MCF 10A (cell line): ENCODE measurements around the gene GOLIM4. TPM values are rescaled to one million over a fixed set of nuclear protein-coding genes. Genes with fewer than 3 reads are reported as not detected.

ENCODE experiments used
- BruUV-seq: library from RNA; stranded (reverse); fragments of 400-500 nt; replicated peaks from 2 replicates; lab custom pipeline; 2021; lab: Mats Ljungman, UMichigan
- CTCF ChIA-PET: fragments of 300-600 bp; sonication (Branson Sonifier 250); formaldehyde crosslinking; extraction: SDS; loops from one replicate; lab custom pipeline; 2021; ENCODE audit warnings: antibody characterized with exemption, inconsistent platforms; lab: Yijun Ruan, JAX
- POLR2A ChIA-PET: fragments of 300-600, 350-650 bp; sonication (Branson Sonifier 250); formaldehyde crosslinking; extraction: SDS; loops from one replicate; lab custom pipeline; 2020; ENCODE audit warnings: antibody characterized with exemption, inconsistent platforms; lab: Yijun Ruan, JAX
- DNase-seq: peaks from one replicate; pipeline ENCODE4 v3.0.0-alpha.2; 2018; ENCODE audit not compliant: unreplicated experiment
- H3K27ac Mint-ChIP-seq: one replicate; pipeline ENCODE4 v1.8.0; 2022; ENCODE audit warnings: mild to moderate bottlenecking, low read depth, mixed read lengths; ENCODE audit not compliant: unreplicated experiment
- H3K27me3 Mint-ChIP-seq: one replicate; pipeline ENCODE4 v1.8.0; 2022; ENCODE audit warnings: mixed read lengths; ENCODE audit not compliant: insufficient read depth, unreplicated experiment
- H3K36me3 Mint-ChIP-seq: one replicate; pipeline ENCODE4 v1.8.0; 2022; ENCODE audit warnings: mild to moderate bottlenecking, moderate library complexity, mixed read lengths; ENCODE audit not compliant: insufficient read depth, unreplicated experiment
- H3K4me1 Mint-ChIP-seq: one replicate; pipeline ENCODE4 v1.8.0; 2022; ENCODE audit warnings: mixed read lengths; ENCODE audit not compliant: insufficient read depth, unreplicated experiment
- H3K4me3 Mint-ChIP-seq: one replicate; pipeline ENCODE4 v1.8.0; 2022; ENCODE audit warnings: mild to moderate bottlenecking, moderate library complexity, mixed read lengths; ENCODE audit not compliant: unreplicated experiment
- H3K9me3 Mint-ChIP-seq: one replicate; pipeline ENCODE4 v1.8.0; 2022; ENCODE audit warnings: mixed read lengths; ENCODE audit not compliant: unreplicated experiment
- intact Hi-C: fragments of 100-400 bp; cut with micrococcal nuclease; formaldehyde crosslinking; loops from 2 replicates; pipeline ENCODE4 v1.14.1; 2022
- total RNA-seq: library from RNA; stranded (reverse); gene quantifications from 2 replicates; pipeline ENCODE4 v1.2.3, GENCODE V29; 2022
- TF ChIP-seq, protein P1 (sequence below): fragments of 200-600 bp; IDR thresholded peaks from one replicate; pipeline ENCODE4 v1.8.0; 2022; ENCODE audit warnings: antibody characterized with exemption, mild to moderate bottlenecking; ENCODE audit not compliant: unreplicated experiment

The GOLIM4 gene
- total RNA-seq, 1 experiment from 2014 or later = 25.8 TPM

DNA sequence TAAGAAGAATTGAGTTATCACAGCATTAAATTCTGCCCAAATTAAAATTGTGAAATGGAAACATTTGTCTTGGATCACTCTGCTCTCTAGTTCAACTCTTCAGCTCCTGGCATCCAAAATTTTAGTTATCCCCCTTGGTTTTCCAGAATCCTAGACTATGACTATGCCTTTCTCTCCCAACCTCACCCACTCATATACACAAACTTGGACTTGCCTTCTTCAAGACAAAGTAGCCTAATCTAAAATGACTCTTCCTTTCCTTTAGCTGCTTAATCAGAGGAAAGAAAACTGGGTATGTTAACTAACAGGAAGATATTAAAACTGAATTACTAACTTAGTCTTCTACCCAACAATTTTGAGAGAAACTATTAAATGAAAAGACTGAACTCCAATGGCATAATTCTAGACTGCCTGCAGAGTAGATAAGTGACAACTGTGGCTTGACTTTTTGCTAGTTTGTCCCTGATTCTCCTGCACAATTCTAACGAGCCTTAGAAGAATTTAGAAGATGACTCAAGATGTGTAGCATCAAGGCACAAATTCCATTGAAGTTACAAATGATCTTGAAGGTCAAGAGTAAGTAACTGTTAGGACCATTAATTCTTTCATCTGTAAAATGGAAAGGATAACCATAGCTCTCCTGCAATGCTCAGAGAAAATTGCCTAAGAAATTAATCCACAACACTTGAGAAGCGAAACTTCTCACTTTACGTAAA is 5.2 kb upstream of the GOLIM4 start:
- ChIA-PET CTCF (interaction anchor here (0.6 to 1.8 kb wide), 7 partner anchors 12 to 1658 kb away, joined by 3 to 8 read pairs (median 4); no protein-coding TSS in a partner anchor), POLR2A (no interaction called here)
- no TSS peak for BruUV-seq

DNA sequence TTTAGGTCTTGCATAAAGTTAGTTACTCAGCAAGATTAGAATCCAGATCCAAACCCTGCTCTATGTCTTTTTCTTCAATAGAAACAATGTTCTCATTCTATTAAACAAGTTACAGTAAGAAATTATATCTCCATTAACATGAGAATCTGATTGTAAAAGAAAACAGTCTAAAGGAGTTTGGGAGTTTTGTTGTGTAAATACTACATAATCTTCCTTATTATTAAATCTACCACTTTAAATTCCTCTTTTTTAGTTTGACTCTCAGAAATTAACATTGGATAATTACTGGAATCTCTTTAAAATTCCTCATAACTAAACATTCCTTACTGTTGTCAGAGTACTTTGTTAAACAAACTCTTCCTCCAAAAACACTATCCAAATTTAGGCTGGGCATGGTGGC is 1.7 kb upstream of the GOLIM4 start:
- TF ChIP-seq, protein P1, sequence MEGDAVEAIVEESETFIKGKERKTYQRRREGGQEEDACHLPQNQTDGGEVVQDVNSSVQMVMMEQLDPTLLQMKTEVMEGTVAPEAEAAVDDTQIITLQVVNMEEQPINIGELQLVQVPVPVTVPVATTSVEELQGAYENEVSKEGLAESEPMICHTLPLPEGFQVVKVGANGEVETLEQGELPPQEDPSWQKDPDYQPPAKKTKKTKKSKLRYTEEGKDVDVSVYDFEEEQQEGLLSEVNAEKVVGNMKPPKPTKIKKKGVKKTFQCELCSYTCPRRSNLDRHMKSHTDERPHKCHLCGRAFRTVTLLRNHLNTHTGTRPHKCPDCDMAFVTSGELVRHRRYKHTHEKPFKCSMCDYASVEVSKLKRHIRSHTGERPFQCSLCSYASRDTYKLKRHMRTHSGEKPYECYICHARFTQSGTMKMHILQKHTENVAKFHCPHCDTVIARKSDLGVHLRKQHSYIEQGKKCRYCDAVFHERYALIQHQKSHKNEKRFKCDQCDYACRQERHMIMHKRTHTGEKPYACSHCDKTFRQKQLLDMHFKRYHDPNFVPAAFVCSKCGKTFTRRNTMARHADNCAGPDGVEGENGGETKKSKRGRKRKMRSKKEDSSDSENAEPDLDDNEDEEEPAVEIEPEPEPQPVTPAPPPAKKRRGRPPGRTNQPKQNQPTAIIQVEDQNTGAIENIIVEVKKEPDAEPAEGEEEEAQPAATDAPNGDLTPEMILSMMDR = no peak
- intact Hi-C loops = no loop called here
- H3K36me3 Mint-ChIP-seq = peaks cover 12% of the 10 kb centered on the region
- POLR2A ChIA-PET = interaction anchor here (0.5 to 5.1 kb wide), 5 partner anchors 18 to 94 kb away, joined by 3 to 39 read pairs (median 4); no protein-coding TSS in a partner anchor
- H3K27me3 Mint-ChIP-seq = no peaks in the 10 kb centered on the region
- H3K4me3 Mint-ChIP-seq = no peak overlapping the region
- no peaks in the 10 kb centered on the region for H3K9me3 Mint-ChIP-seq
- H3K27ac Mint-ChIP-seq = no peak overlapping the region
- no TSS peak for BruUV-seq
- peaks cover 9% of the 10 kb centered on the region for H3K4me1 Mint-ChIP-seq
- DNase-seq = no peak
- CTCF ChIA-PET = interaction anchor here (0.6 to 5.3 kb wide), 4 partner anchors 31 to 128 kb away, joined by 3 to 78 read pairs (median 4); no protein-coding TSS in a partner anchor

More for the DNA sequence above, 5.2 kb upstream of the GOLIM4 start:
- TF ChIP-seq, protein P1 = no peak
- Mint-ChIP-seq H3K36me3 (peaks cover 5% of the 10 kb centered on the region), H3K9me3 (no peaks in the 10 kb centered on the region), H3K27ac (no peak overlapping the region), H3K4me3 (no peak overlapping the region), H3K4me1 (no peaks in the 10 kb centered on the region), H3K27me3 (no peaks in the 10 kb centered on the region)
- DNase-seq = no peak
- intact Hi-C loops = no loop called here

- Mint-ChIP-seq H3K9me3 (no peaks in the 10 kb centered on the region), H3K4me1 (peaks cover 19% of the 10 kb centered on the region), H3K27ac (peak overlapping the region; percentile 85), H3K27me3 (no peaks in the 10 kb centered on the region), H3K4me3 (peak overlapping the region; percentile 80), H3K36me3 (peaks cover 12% of the 10 kb centered on the region)
- peak; percentile 91 for DNase-seq
- TSS peak; percentile 84 for BruUV-seq
- ChIA-PET POLR2A (interaction anchor here (0.5 to 5.1 kb wide), 12 partner anchors 10 to 1673 kb away, joined by 3 to 39 read pairs (median 5); partner anchors contain the start of genes ACTRT3 and SERPINI1), CTCF (interaction anchor here (0.8 to 5.3 kb wide), 10 partner anchors 12 to 69 kb away, joined by 3 to 78 read pairs (median 3); no protein-coding TSS in a partner anchor)
- intact Hi-C loops = loop anchor here (1.0 kb wide), 2 partner anchors 49 to 69 kb away; no protein-coding TSS in a partner anchor
- TF ChIP-seq, protein P1 = no peak
Observed at GRCh38 chr3:168096210-168096652, 507 bp upstream of the GOLIM4 start.
